SIG-M5 treated with dmso at 0.1 percent for 504 hours (cell line): ENCODE results near the gene SLC41A3.

ENCODE experiments used
- DNase-seq: peaks from one replicate; lab custom pipeline; 2025; ENCODE audit not compliant: unreplicated experiment; lab: John Stamatoyannopoulos, UW

Gene SLC41A3

GRCh38 chr3:126029241-126029640, 54.7 kb downstream of the SLC41A3 start:
- DNase-seq = no peak

- no peak for DNase-seq
Observed at GRCh38 chr3:126028096-126028495, 55.8 kb downstream of the SLC41A3 start.

- no peak for DNase-seq
Observed at GRCh38 chr3:126026761-126027160, 57.2 kb downstream of the SLC41A3 start.

- DNase-seq = no peak
Observed at GRCh38 chr3:126026277-126026751, 57.6 kb downstream of the SLC41A3 start.

- DNase-seq = no peak
Observed at GRCh38 chr3:126025862-126026261, 58.1 kb downstream of the SLC41A3 start.

GRCh38 chr3:126025116-126025729, 58.7 kb downstream of the SLC41A3 start:
- no peak for DNase-seq

GRCh38 chr3:126024049-126024854, 59.7 kb downstream of the SLC41A3 start:
- no peak for DNase-seq

- DNase-seq = no peak
Observed at GRCh38 chr3:126023390-126023789, 60.5 kb downstream of the SLC41A3 start.

- no peak for DNase-seq
Observed at GRCh38 chr3:126022741-126023359, 61.1 kb downstream of the SLC41A3 start.

- no peak for DNase-seq
Observed at GRCh38 chr3:126021702-126022101, 62.2 kb downstream of the SLC41A3 start.

GRCh38 chr3:126021224-126021623, 62.7 kb downstream of the SLC41A3 start:
- DNase-seq = no peak

GRCh38 chr3:126019683-126020082, 64.2 kb downstream of the SLC41A3 start:
- DNase-seq = no peak

- DNase-seq = peak; percentile 7
Observed at GRCh38 chr3:126018995-126019394, 64.9 kb downstream of the SLC41A3 start.

- DNase-seq = no peak
Observed at GRCh38 chr3:126018545-126018944, 65.4 kb downstream of the SLC41A3 start.

- no peak for DNase-seq
Observed at GRCh38 chr3:126017362-126017761, 66.6 kb downstream of the SLC41A3 start.

GRCh38 chr3:126016616-126017015, 67.3 kb downstream of the SLC41A3 start:
- no peak for DNase-seq

GRCh38 chr3:126015075-126015474, 68.8 kb downstream of the SLC41A3 start:
- DNase-seq = no peak

- DNase-seq = no peak
Observed at GRCh38 chr3:126014252-126014651, 69.7 kb downstream of the SLC41A3 start.

GRCh38 chr3:126013751-126014156, 70.2 kb downstream of the SLC41A3 start:
- DNase-seq = no peak

GRCh38 chr3:126009181-126009580, 74.7 kb downstream of the SLC41A3 start:
- DNase-seq = no peak

GRCh38 chr3:126008219-126008618, 75.7 kb downstream of the SLC41A3 start:
- DNase-seq = no peak

- no peak for DNase-seq
Observed at GRCh38 chr3:126005951-126006350, 78.0 kb downstream of the SLC41A3 start.
